Suprapubic skin (tissue), 4 donors: Measurements from ENCODE around the gene CCNYL1.

ENCODE experiments used
- POLR2A ChIP-seq, 2 donors: fragments of 450-650 bp; IDR thresholded peaks; one replicate each; pipeline ENCODE4 v1.6.1; 2017; ENCODE audit warnings: antibody characterized with exemption in 2 of 2, mild to moderate bottlenecking in 2 of 2, moderate library complexity in 2 of 2
- POLR2AphosphoS5 ChIP-seq, 3 donors: sonication (generic); formaldehyde crosslinking; IDR thresholded peaks; one replicate each; pipeline ENCODE4 v1.6.1; 2017; ENCODE audit warnings: antibody characterized with exemption in 3 of 3
- TF ChIP-seq, protein P1 (sequence below), 2 donors: fragments of 200-600 bp in 1 of 2; fragments of 450-650 bp in 1 of 2; sonication (generic) in 1 of 2; IDR thresholded peaks; one replicate each; pipeline ENCODE4 v1.5.1; 2016 to 2019; ENCODE audit warnings: antibody characterized with exemption in 2 of 2, mild to moderate bottlenecking in 1 of 2, moderate library complexity in 1 of 2

DNA sequence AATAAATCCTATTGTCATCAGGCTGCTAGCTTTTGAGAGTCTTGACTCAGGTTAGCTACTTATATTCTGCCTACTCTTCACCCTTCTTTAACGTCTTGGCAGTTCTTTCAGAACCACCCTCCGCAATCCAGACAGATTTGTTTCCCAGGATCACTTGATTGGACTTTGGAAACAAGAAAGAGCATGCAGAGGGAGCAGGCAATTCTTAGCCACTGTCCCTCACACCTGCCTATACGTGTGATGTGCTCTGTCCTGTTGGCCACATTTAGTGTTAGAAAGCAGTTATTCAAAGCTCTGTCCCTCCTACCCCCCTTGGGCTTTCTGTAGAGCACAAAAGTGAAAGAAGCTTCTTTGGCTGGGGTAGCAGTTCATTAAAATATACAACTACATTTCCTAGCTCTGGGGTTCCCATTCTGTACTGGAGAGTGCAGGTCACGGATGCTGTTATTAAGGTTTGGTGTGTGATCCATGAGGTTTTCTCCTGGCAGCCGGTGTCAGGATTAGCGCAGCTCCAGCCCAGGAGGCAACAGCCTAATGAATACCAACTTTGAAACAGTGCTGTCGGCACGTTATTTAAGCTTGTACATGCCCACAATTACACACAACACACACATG is 52.0 kb downstream of the CCNYL1 start:
- TF ChIP-seq, protein P1, sequence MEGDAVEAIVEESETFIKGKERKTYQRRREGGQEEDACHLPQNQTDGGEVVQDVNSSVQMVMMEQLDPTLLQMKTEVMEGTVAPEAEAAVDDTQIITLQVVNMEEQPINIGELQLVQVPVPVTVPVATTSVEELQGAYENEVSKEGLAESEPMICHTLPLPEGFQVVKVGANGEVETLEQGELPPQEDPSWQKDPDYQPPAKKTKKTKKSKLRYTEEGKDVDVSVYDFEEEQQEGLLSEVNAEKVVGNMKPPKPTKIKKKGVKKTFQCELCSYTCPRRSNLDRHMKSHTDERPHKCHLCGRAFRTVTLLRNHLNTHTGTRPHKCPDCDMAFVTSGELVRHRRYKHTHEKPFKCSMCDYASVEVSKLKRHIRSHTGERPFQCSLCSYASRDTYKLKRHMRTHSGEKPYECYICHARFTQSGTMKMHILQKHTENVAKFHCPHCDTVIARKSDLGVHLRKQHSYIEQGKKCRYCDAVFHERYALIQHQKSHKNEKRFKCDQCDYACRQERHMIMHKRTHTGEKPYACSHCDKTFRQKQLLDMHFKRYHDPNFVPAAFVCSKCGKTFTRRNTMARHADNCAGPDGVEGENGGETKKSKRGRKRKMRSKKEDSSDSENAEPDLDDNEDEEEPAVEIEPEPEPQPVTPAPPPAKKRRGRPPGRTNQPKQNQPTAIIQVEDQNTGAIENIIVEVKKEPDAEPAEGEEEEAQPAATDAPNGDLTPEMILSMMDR (IDR thresholded peaks at IDR 0.05): no peak
- TF ChIP-seq POLR2A (IDR thresholded peaks at IDR 0.05): no peak
- no peak for TF ChIP-seq POLR2AphosphoS5 (IDR thresholded peaks at IDR 0.05)
